Liver (tissue), 9 donors: ENCODE data around the gene DFFB. TPM values are rescaled to one million over a fixed set of nuclear protein-coding genes. Genes with fewer than 3 reads are reported as not detected.

ENCODE experiments used
- DNase-seq: peaks from one replicate; pipeline ENCODE4 v3.0.0-alpha.2; 2017; ENCODE audit warnings: low spot score
- H3K27ac ChIP-seq, 2 donors: one replicate each; pipeline ENCODE4 v1.7.0; 2013; ENCODE audit warnings: inconsistent platforms in 2 of 2, low read length in 2 of 2, control low read depth in 1 of 2, low read depth in 1 of 2, mild to moderate bottlenecking in 1 of 2
- H3K27me3 ChIP-seq, 4 donors: one replicate each; pipeline versions ENCODE4 v1.6.1 to v1.7.0; 2013; ENCODE audit warnings: low read length in 3 of 4, inconsistent platforms in 1 of 4, mild to moderate bottlenecking in 1 of 4, moderate library complexity in 1 of 4; ENCODE audit not compliant: control insufficient read depth in 4 of 4, insufficient read depth in 4 of 4
- H3K36me3 ChIP-seq, 4 donors: one replicate each; pipeline versions ENCODE4 v1.6.1 to v1.7.0; 2013; ENCODE audit warnings: low read length in 3 of 4, mild to moderate bottlenecking in 3 of 4, low read depth in 1 of 4, moderate library complexity in 1 of 4; ENCODE audit not compliant: control insufficient read depth in 4 of 4, insufficient read depth in 3 of 4
- H3K4me1 ChIP-seq, 4 donors: one replicate each; pipeline versions ENCODE4 v1.6.1 to v1.7.0; 2013; ENCODE audit warnings: low read length in 3 of 4, mild to moderate bottlenecking in 3 of 4, moderate library complexity in 1 of 4; ENCODE audit not compliant: control insufficient read depth in 4 of 4, insufficient read depth in 4 of 4
- H3K4me3 ChIP-seq, 3 donors: one replicate each; pipeline versions ENCODE4 v1.6.1 to v1.7.0; 2013; ENCODE audit warnings: low read length in 3 of 3, control low read depth in 1 of 3, low read depth in 1 of 3, mild to moderate bottlenecking in 1 of 3
- H3K9ac ChIP-seq, 2 donors: one replicate each; pipeline ENCODE4 v1.7.0; 2013; ENCODE audit warnings: low read length in 2 of 2, mild to moderate bottlenecking in 2 of 2, moderate library complexity in 2 of 2, control low read depth in 1 of 2, low read depth in 1 of 2
- H3K9me3 ChIP-seq, 4 donors: one replicate each; pipeline versions ENCODE4 v1.6.1 to v1.7.0; 2013; ENCODE audit warnings: low read length in 3 of 4; ENCODE audit not compliant: control insufficient read depth in 4 of 4
- FOXA1 ChIP-seq: IDR thresholded peaks from 2 replicates; pipeline ENCODE4 v1.6.1; 2016; ENCODE audit warnings: antibody characterized with exemption
- FOXA2 ChIP-seq: IDR thresholded peaks from 2 replicates; pipeline ENCODE4 v1.6.1; 2016; ENCODE audit warnings: antibody characterized with exemption
- GABPA ChIP-seq, 2 donors: IDR thresholded peaks in 1 of 2; conservative IDR thresholded peaks in 1 of 2; 2 replicates each; pipeline ENCODE4 v1.6.1; 2016; ENCODE audit warnings: antibody characterized with exemption in 2 of 2, mild to moderate bottlenecking in 1 of 2, moderate library complexity in 1 of 2
- HNF4A ChIP-seq, 2 donors: conservative IDR thresholded peaks; 2 replicates each; pipeline ENCODE4 v1.6.1; 2016; ENCODE audit warnings: antibody characterized with exemption in 2 of 2, mild to moderate bottlenecking in 2 of 2
- HNF4G ChIP-seq: IDR thresholded peaks from 2 replicates; pipeline ENCODE4 v1.6.1; 2016; ENCODE audit warnings: antibody characterized with exemption
- JUND ChIP-seq, 2 donors: IDR thresholded peaks; 2 replicates each; pipeline ENCODE4 v1.6.1; 2016; ENCODE audit warnings: antibody characterized with exemption in 2 of 2
- RAD21 ChIP-seq, 2 donors: IDR thresholded peaks; 2 replicates each; pipeline ENCODE4 v1.6.1; 2016; ENCODE audit warnings: antibody characterized with exemption in 2 of 2, mild to moderate bottlenecking in 2 of 2
- SP1 ChIP-seq: IDR thresholded peaks from 2 replicates; pipeline ENCODE4 v1.6.1; 2018; ENCODE audit warnings: antibody characterized with exemption, mild to moderate bottlenecking
- TAF1 ChIP-seq: conservative IDR thresholded peaks from 2 replicates; pipeline ENCODE4 v1.6.1; 2016; ENCODE audit warnings: antibody characterized with exemption, mild to moderate bottlenecking
- YY1 ChIP-seq: IDR thresholded peaks from 2 replicates; pipeline ENCODE4 v1.6.1; 2016; ENCODE audit warnings: antibody characterized with exemption, mild to moderate bottlenecking
- WGBS: extraction: QIAGEN DNeasy Blood & Tissue Kit; methylation state at CpG from one replicate; pipeline ENCODE4 v1.1.7; 2013; 5-methylcytosine and 5-hydroxymethylcytosine counted together
- polyA plus RNA-seq, 2 donors: library from polyadenylated mRNA; stranded (reverse) in 1 of 2; unstranded in 1 of 2; fragments of 200-250 nt in 1 of 2; fragments of >200 nt in 1 of 2; fragmentation: Nextera tagmentation in 1 of 2; extraction: Ambion mirVana in 1 of 2; gene quantifications; one replicate each; pipeline versions ENCODE4 v1.2.1 to v1.2.3, GENCODE V29; 2013 to 2015
- total RNA-seq, 2 donors: library from RNA; depleted of rRNA; stranded (reverse); fragments of >200 nt; gene quantifications; one replicate each; pipeline ENCODE4 v1.2.3, GENCODE V29; 2014
- TF ChIP-seq, protein P1 (sequence below): IDR thresholded peaks from 2 replicates; pipeline ENCODE4 v1.6.1; 2016; ENCODE audit warnings: antibody characterized with exemption
- TF ChIP-seq, protein P2 (sequence below): fragments of 150-350 bp; IDR thresholded peaks from 2 replicates; pipeline ENCODE4 v1.5.1; 2017; ENCODE audit warnings: improper control_type of control experiment, low read depth, low read length; ENCODE audit not compliant: missing input control
- TF ChIP-seq, protein P3 (sequence below): IDR thresholded peaks from 2 replicates; pipeline ENCODE4 v1.6.1; 2016; ENCODE audit warnings: antibody characterized with exemption, mild to moderate bottlenecking
- TF ChIP-seq, protein P4 (sequence below): IDR thresholded peaks from 2 replicates; pipeline ENCODE4 v1.6.1; 2016; ENCODE audit warnings: antibody characterized with exemption
- TF ChIP-seq, protein P5 (sequence below): IDR thresholded peaks from 2 replicates; pipeline ENCODE4 v1.6.1; 2016; ENCODE audit warnings: antibody characterized with exemption
- donor health status: healthy.
- donor health status: healthy.
- donor health status: healthy.
- donor health status: healthy.
- donor health status: healthy.

The DFFB gene
- total and polyA plus RNA-seq, 4 donors: 0.92 to 6.1 (median 2.9) TPM

DNA sequence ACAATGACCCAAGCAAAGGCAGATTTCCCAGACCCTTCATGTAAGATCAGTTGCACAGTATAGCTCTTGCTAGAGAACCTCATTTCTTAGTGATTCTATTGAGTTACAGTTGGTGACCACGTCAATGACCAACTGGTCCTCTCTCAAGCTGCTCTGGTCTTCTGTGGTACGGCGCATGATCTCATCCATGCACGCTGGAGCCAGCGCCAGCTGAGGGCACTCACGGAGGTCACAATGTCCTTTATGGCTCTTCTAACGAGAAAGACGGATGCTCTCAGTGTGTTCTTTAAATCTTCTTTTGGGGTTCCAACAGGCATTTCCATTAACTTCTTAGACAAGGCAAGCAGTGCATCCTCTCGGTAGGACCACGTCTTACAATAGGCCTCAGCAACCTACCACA is 22.6 kb upstream of the DFFB start:
- 97% methylated on average over 10 of the region's 10 CpGs for WGBS
- H3K4me1 ChIP-seq: no peaks in the 10 kb centered on the region
- no peaks in the 10 kb centered on the region for H3K27me3 ChIP-seq
- no peaks in the 10 kb centered on the region for H3K9me3 ChIP-seq
- H3K36me3 ChIP-seq: peaks cover 20 to 75% (median 58%) of the 10 kb centered on the region in 4 donors
- TF ChIP-seq, protein P1, sequence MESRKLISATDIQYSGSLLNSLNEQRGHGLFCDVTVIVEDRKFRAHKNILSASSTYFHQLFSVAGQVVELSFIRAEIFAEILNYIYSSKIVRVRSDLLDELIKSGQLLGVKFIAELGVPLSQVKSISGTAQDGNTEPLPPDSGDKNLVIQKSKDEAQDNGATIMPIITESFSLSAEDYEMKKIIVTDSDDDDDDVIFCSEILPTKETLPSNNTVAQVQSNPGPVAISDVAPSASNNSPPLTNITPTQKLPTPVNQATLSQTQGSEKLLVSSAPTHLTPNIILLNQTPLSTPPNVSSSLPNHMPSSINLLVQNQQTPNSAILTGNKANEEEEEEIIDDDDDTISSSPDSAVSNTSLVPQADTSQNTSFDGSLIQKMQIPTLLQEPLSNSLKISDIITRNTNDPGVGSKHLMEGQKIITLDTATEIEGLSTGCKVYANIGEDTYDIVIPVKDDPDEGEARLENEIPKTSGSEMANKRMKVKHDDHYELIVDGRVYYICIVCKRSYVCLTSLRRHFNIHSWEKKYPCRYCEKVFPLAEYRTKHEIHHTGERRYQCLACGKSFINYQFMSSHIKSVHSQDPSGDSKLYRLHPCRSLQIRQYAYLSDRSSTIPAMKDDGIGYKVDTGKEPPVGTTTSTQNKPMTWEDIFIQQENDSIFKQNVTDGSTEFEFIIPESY: no peak
- TF ChIP-seq HNF4A (conservative IDR thresholded peaks at IDR 0.05): no peak
- TF ChIP-seq JUND (IDR thresholded peaks at IDR 0.05): no peak
- TF ChIP-seq, protein P2, sequence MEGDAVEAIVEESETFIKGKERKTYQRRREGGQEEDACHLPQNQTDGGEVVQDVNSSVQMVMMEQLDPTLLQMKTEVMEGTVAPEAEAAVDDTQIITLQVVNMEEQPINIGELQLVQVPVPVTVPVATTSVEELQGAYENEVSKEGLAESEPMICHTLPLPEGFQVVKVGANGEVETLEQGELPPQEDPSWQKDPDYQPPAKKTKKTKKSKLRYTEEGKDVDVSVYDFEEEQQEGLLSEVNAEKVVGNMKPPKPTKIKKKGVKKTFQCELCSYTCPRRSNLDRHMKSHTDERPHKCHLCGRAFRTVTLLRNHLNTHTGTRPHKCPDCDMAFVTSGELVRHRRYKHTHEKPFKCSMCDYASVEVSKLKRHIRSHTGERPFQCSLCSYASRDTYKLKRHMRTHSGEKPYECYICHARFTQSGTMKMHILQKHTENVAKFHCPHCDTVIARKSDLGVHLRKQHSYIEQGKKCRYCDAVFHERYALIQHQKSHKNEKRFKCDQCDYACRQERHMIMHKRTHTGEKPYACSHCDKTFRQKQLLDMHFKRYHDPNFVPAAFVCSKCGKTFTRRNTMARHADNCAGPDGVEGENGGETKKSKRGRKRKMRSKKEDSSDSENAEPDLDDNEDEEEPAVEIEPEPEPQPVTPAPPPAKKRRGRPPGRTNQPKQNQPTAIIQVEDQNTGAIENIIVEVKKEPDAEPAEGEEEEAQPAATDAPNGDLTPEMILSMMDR: no peak
- TF ChIP-seq TAF1: no peak
- no peak for TF ChIP-seq YY1
- TF ChIP-seq FOXA2: no peak
- no peak overlapping the region for H3K27ac ChIP-seq
- H3K9ac ChIP-seq: no peak overlapping the region
- DNase-seq: no peak
- H3K4me3 ChIP-seq: no peak overlapping the region

DNA sequence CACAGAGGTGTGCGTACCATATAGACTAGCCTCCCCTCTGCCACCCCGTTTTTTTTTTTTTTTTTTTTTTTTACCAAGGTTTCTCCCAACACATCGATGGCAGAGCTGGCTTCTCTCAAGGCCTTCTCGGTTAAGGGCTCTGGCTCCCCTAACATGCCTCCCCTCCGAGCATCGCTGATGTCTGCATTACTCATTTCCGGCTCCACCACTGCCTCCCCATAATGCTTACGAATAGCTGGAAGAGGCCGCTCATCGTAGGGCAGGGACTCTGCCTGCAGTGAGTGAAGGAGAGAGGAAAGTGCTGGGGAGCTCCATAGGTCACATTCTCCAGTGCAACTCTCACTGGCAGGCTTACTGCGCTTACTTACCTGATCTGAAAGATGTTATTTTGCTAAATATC is 20.9 kb upstream of the DFFB start:
- no peak for DNase-seq
- no peak overlapping the region for H3K4me3 ChIP-seq
- no peak overlapping the region for H3K9ac ChIP-seq
- no peaks in the 10 kb centered on the region for H3K9me3 ChIP-seq
- H3K4me1 ChIP-seq: no peaks in the 10 kb centered on the region
- H3K27me3 ChIP-seq: no peaks in the 10 kb centered on the region
- no peak overlapping the region for H3K27ac ChIP-seq
- H3K36me3 ChIP-seq: peaks cover 12 to 70% (median 54%) of the 10 kb centered on the region in 4 donors
- TF ChIP-seq, protein P3, sequence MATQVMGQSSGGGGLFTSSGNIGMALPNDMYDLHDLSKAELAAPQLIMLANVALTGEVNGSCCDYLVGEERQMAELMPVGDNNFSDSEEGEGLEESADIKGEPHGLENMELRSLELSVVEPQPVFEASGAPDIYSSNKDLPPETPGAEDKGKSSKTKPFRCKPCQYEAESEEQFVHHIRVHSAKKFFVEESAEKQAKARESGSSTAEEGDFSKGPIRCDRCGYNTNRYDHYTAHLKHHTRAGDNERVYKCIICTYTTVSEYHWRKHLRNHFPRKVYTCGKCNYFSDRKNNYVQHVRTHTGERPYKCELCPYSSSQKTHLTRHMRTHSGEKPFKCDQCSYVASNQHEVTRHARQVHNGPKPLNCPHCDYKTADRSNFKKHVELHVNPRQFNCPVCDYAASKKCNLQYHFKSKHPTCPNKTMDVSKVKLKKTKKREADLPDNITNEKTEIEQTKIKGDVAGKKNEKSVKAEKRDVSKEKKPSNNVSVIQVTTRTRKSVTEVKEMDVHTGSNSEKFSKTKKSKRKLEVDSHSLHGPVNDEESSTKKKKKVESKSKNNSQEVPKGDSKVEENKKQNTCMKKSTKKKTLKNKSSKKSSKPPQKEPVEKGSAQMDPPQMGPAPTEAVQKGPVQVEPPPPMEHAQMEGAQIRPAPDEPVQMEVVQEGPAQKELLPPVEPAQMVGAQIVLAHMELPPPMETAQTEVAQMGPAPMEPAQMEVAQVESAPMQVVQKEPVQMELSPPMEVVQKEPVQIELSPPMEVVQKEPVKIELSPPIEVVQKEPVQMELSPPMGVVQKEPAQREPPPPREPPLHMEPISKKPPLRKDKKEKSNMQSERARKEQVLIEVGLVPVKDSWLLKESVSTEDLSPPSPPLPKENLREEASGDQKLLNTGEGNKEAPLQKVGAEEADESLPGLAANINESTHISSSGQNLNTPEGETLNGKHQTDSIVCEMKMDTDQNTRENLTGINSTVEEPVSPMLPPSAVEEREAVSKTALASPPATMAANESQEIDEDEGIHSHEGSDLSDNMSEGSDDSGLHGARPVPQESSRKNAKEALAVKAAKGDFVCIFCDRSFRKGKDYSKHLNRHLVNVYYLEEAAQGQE: no peak
- TF ChIP-seq SP1: no peak
- TF ChIP-seq FOXA2: no peak
- TF ChIP-seq, protein P4, sequence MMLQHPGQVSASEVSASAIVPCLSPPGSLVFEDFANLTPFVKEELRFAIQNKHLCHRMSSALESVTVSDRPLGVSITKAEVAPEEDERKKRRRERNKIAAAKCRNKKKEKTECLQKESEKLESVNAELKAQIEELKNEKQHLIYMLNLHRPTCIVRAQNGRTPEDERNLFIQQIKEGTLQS: no peak
- TF ChIP-seq, protein P2: no peak
- no peak for TF ChIP-seq HNF4G
- TF ChIP-seq FOXA1: no peak
- TF ChIP-seq RAD21 (IDR thresholded peaks at IDR 0.05): no peak
- no peak for TF ChIP-seq YY1
- TF ChIP-seq, protein P5, sequence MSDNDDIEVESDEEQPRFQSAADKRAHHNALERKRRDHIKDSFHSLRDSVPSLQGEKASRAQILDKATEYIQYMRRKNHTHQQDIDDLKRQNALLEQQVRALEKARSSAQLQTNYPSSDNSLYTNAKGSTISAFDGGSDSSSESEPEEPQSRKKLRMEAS: no peak
- TF ChIP-seq GABPA (IDR thresholded peaks at IDR 0.05 in 1 of 2, conservative IDR thresholded peaks at IDR 0.05 in 1 of 2): no peak
- WGBS: 97% methylated on average over 11 of the region's 11 CpGs
